Hepatocyte (in vitro differentiated cells): Measurements from ENCODE around the gene SPDEF. TPM values are rescaled to one million over a fixed set of nuclear protein-coding genes. Genes with fewer than 3 reads are reported as not detected.

Experiments used
- DNase-seq: peaks from one replicate; pipeline ENCODE4 v3.0.0-alpha.2; 2016; ENCODE audit warnings: low spot score
- H2AFZ ChIP-seq: fragments of 200-600 bp; sonication (generic); 2 replicates; pipeline ENCODE4 v1.6.0; 2016; ENCODE audit warnings: antibody characterized with exemption, mild to moderate bottlenecking
- H3K27ac ChIP-seq: fragments of 200-600 bp; sonication (generic); 2 replicates; pipeline ENCODE4 v1.5.1; 2016; ENCODE audit warnings: mild to moderate bottlenecking
- H3K27me3 ChIP-seq: fragments of 200-600 bp; sonication (generic); 2 replicates; pipeline ENCODE4 v1.6.1; 2016
- H3K36me3 ChIP-seq: fragments of 200-600 bp; sonication (generic); replicated peaks from 2 replicates; pipeline ENCODE4 v1.5.1; 2016; ENCODE audit warnings: low read depth; ENCODE audit not compliant: insufficient read depth
- H3K4me1 ChIP-seq: fragments of 200-600 bp; sonication (generic); 2 replicates; pipeline ENCODE4 v1.5.1; 2016; ENCODE audit warnings: mild to moderate bottlenecking, moderate library complexity; ENCODE audit not compliant: insufficient read depth
- H3K4me2 ChIP-seq: fragments of 200-600 bp; sonication (generic); 2 replicates; pipeline ENCODE4 v1.6.0; 2016
- H3K4me3 ChIP-seq: fragments of 200-600 bp; sonication (generic); 2 replicates; pipeline ENCODE4 v1.5.1; 2016; ENCODE audit warnings: mild to moderate bottlenecking
- H3K79me2 ChIP-seq: fragments of 200-600 bp; sonication (generic); 2 replicates; pipeline ENCODE4 v1.6.0; 2017; ENCODE audit warnings: mild to moderate bottlenecking
- H3K9me2 ChIP-seq: fragments of 200-600 bp; sonication (generic); replicated peaks from 2 replicates; pipeline ENCODE4 v1.6.0; 2017; ENCODE audit warnings: mild to moderate bottlenecking; ENCODE audit not compliant: insufficient read depth
- H3K9me3 ChIP-seq: fragments of 200-600 bp; sonication (generic); 2 replicates; pipeline ENCODE4 v1.5.1; 2016; ENCODE audit warnings: low read depth, mild to moderate bottlenecking
- H4K20me1 ChIP-seq: fragments of 200-600 bp; sonication (generic); 2 replicates; pipeline ENCODE4 v1.6.0; 2016; ENCODE audit warnings: mild to moderate bottlenecking; ENCODE audit not compliant: insufficient read depth, poor library complexity, severe bottlenecking
- EZH2 ChIP-seq: fragments of 200-600 bp; sonication (generic); IDR thresholded peaks from 2 replicates; pipeline ENCODE4 v1.6.1; 2016; ENCODE audit warnings: antibody characterized with exemption, mild to moderate bottlenecking, borderline replicate concordance
- EZH2phosphoT487 ChIP-seq: fragments of 200-600 bp; sonication (generic); IDR thresholded peaks from one replicate; pipeline ENCODE4 v1.6.1; 2018; ENCODE audit warnings: antibody characterized with exemption, mild to moderate bottlenecking, low read depth, moderate library complexity; ENCODE audit not compliant: unreplicated experiment, severe bottlenecking
- WGBS: methylation state at CpG from one replicate; pipeline ENCODE4 v1.1.6; 2016; ENCODE audit warnings: low lambda C conversion rate; ENCODE audit errors: missing lambda C conversion rate; 5-methylcytosine and 5-hydroxymethylcytosine counted together
- polyA plus RNA-seq: library from polyadenylated mRNA; unstranded; fragments of >200 nt; fragmentation: Nextera tagmentation; extraction: Ambion mirVana; gene quantifications from 2 replicates; pipeline ENCODE4 v1.2.1, GENCODE V29; 2016
- total RNA-seq: library from RNA; depleted of rRNA; stranded (reverse); fragments of >200 nt; gene quantifications from 2 replicates; pipeline ENCODE4 v1.2.3, GENCODE V29; 2014
- TF ChIP-seq, protein P1 (sequence below): fragments of 200-600 bp; sonication (generic); IDR thresholded peaks from 2 replicates; pipeline ENCODE4 v1.5.1; 2016; ENCODE audit warnings: antibody characterized with exemption, mild to moderate bottlenecking; ENCODE audit not compliant: poor library complexity

SPDEF gene
- total and polyA plus RNA-seq, 2 experiments from 2014 or later, result 0.80 to 1.5 TPM

DNA sequence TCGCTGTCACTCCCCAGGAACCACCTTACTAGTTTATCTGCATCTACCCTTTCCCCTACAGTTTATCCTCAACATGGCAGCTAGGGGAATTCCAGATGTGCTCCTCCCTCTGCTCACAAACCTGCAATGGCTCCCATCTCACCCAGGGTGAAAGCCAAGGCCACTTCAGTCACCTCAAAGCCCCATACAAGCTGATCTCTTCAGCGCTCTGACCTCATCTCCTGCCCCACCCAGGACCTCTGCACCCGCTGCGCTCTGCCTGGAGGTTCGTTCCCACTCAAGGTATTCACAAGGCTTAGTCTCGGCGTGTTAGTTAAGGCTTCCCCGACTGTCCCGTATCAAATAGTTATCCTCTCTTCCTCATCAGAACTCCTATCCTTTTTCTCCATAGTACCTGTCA, 28.6 kb upstream of the SPDEF start:
- TF ChIP-seq EZH2phosphoT487 (no peak), EZH2 (no peak)
- TF ChIP-seq, protein P1, sequence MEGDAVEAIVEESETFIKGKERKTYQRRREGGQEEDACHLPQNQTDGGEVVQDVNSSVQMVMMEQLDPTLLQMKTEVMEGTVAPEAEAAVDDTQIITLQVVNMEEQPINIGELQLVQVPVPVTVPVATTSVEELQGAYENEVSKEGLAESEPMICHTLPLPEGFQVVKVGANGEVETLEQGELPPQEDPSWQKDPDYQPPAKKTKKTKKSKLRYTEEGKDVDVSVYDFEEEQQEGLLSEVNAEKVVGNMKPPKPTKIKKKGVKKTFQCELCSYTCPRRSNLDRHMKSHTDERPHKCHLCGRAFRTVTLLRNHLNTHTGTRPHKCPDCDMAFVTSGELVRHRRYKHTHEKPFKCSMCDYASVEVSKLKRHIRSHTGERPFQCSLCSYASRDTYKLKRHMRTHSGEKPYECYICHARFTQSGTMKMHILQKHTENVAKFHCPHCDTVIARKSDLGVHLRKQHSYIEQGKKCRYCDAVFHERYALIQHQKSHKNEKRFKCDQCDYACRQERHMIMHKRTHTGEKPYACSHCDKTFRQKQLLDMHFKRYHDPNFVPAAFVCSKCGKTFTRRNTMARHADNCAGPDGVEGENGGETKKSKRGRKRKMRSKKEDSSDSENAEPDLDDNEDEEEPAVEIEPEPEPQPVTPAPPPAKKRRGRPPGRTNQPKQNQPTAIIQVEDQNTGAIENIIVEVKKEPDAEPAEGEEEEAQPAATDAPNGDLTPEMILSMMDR, result no peak
- peaks cover 5% of the 10 kb centered on the region for H3K79me2 ChIP-seq
- H2AFZ ChIP-seq, result no peak overlapping the region
- H3K4me2 ChIP-seq, result no peak overlapping the region
- H3K9me2 ChIP-seq, result no peaks in the 10 kb centered on the region
- H3K4me1 ChIP-seq, result no peaks in the 10 kb centered on the region
- H3K9me3 ChIP-seq, result no peaks in the 10 kb centered on the region
- no peak overlapping the region for H3K27ac ChIP-seq
- H3K4me3 ChIP-seq, result no peak overlapping the region
- 98% methylated on average over 9 of the region's 9 CpGs for WGBS
- no peaks in the 10 kb centered on the region for H3K36me3 ChIP-seq
- DNase-seq, result no peak
- no peaks in the 10 kb centered on the region for H4K20me1 ChIP-seq
- no peaks in the 10 kb centered on the region for H3K27me3 ChIP-seq

DNA sequence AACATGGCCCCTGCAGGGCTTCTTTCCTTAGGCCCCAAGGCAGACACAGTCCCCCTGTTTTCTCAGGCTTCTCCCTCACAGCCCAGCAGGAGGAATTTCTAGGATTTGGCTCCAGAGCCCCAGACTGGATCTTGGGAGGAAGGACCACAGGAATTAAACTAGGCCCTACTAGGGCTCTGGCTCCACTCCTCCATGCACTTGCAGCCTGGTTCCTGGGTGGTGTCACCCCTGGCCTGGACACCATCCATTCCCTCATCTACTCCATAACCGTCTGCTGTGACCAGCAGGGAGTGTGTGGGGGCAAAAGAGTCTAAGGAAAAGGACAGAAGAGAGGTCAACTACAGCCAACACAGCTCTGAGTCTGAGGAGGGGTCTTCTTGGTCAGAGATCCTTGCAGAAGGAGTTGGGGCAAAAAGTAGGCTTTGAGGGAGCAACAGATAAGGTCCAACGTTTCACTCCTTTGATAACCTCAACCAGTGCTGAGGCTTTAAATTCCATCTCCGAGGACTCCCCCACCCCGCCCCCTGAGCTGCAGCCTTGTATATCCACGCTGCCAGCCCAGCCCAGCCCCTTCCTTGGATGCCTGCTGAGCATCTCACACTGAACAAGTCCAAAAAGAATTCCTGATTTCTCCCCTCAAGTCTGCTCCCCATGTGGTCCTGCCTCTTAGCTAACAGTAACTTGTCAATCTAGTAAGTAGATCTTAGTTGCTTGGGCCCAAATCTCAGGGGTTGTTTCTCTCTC, 27.9 kb upstream of the SPDEF start:
- Histone ChIP-seq H3K4me3 (no peak overlapping the region), H3K9me3 (no peaks in the 10 kb centered on the region), H3K27ac (no peak overlapping the region), H2AFZ (no peak overlapping the region), H3K4me1 (no peaks in the 10 kb centered on the region), H3K79me2 (peaks cover 3% of the 10 kb centered on the region), H3K27me3 (no peaks in the 10 kb centered on the region), H4K20me1 (no peaks in the 10 kb centered on the region), H3K36me3 (no peaks in the 10 kb centered on the region), H3K9me2 (no peaks in the 10 kb centered on the region), H3K4me2 (no peak overlapping the region)
- DNase-seq, result no peak
- WGBS, result 90% methylated on average over 1 of the region's 5 CpGs
- no peak for TF ChIP-seq EZH2
- TF ChIP-seq, protein P1, result no peak
- TF ChIP-seq EZH2phosphoT487, result no peak

DNA sequence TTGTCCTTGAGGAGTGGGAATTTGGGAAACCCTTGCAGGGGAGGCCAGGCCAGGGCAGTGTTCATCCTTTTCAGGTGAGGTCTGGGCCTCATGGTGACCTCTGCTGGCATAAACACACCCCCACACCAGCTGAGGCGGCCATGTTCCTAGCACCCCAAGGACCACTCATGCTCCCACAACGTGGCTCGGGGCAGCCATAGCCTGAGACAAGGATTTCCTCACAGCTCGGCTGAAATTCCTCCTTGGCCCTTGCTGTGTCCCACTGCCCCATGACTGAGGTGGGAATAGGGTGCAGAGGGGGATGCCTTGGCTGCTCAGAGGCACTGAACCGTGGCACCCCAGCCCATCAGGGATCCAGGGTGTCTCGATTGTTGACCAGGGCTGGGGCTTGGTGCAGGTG, 27.3 kb upstream of the SPDEF start:
- H3K9me3 ChIP-seq, result no peaks in the 10 kb centered on the region
- TF ChIP-seq, protein P1, result no peak
- TF ChIP-seq EZH2 (no peak), EZH2phosphoT487 (no peak)
- 97% methylated on average over 6 of the region's 6 CpGs for WGBS
- H3K4me2 ChIP-seq, result no peak overlapping the region
- no peak overlapping the region for H3K27ac ChIP-seq
- no peaks in the 10 kb centered on the region for H3K27me3 ChIP-seq
- no peaks in the 10 kb centered on the region for H3K36me3 ChIP-seq
- H3K9me2 ChIP-seq, result no peaks in the 10 kb centered on the region
- H3K4me1 ChIP-seq, result no peaks in the 10 kb centered on the region
- H4K20me1 ChIP-seq, result no peaks in the 10 kb centered on the region
- H3K79me2 ChIP-seq, result peaks cover 2% of the 10 kb centered on the region
- H2AFZ ChIP-seq, result no peak overlapping the region
- no peak overlapping the region for H3K4me3 ChIP-seq
- no peak for DNase-seq

DNA sequence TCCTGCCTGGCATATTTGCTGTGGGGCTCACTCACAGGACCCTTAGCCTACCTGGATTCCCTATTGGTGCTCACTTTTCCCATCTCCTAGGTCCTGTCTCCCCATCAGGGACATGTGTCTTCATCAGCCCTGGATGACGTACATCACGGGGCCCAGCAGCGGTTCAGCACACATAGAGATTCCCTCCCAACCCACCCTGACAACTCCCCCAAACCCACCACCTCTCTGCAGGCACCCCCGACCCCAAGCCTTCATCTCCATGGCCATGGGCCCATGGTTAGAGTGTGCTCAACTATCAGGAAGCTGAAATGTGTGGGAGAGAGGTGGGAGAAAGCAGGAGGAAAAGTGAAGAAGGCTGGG, 25.4 kb upstream of the SPDEF start:
- Histone ChIP-seq H3K27me3 (no peaks in the 10 kb centered on the region), H2AFZ (no peak overlapping the region), H3K9me3 (no peaks in the 10 kb centered on the region), H4K20me1 (no peaks in the 10 kb centered on the region), H3K79me2 (no peaks in the 10 kb centered on the region), H3K36me3 (no peaks in the 10 kb centered on the region), H3K9me2 (no peaks in the 10 kb centered on the region), H3K4me3 (no peak overlapping the region), H3K4me1 (no peaks in the 10 kb centered on the region), H3K27ac (no peak overlapping the region), H3K4me2 (no peak overlapping the region)
- DNase-seq, result no peak
- WGBS, result 98% methylated on average over 4 of the region's 4 CpGs
- TF ChIP-seq EZH2, result no peak
- TF ChIP-seq, protein P1, result no peak
